NCI-H1092 (cell line): ENCODE results near the gene GALNT18.

ENCODE experiments used
- DNase-seq: peaks from one replicate; lab custom pipeline; 2025; lab: John Stamatoyannopoulos, UW

Gene GALNT18

GRCh38 chr11:11243209-11243589 is 378.6 kb downstream of the GALNT18 start:
- DNase-seq = no peak

GRCh38 chr11:11241284-11241683 is 380.5 kb downstream of the GALNT18 start:
- DNase-seq = no peak

GRCh38 chr11:11239959-11240358 is 381.8 kb downstream of the GALNT18 start:
- DNase-seq = no peak

- DNase-seq = no peak
Observed at GRCh38 chr11:11237070-11237832, 384.6 kb downstream of the GALNT18 start.

- DNase-seq = no peak
Observed at GRCh38 chr11:11236498-11237059, 385.2 kb downstream of the GALNT18 start.

- no peak for DNase-seq
Observed at GRCh38 chr11:11231763-11232162, 390.0 kb downstream of the GALNT18 start.

GRCh38 chr11:11230802-11231562 is 390.8 kb downstream of the GALNT18 start:
- no peak for DNase-seq

GRCh38 chr11:11230087-11230486 is 391.7 kb downstream of the GALNT18 start:
- DNase-seq = no peak

- no peak for DNase-seq
Observed at GRCh38 chr11:11229647-11230046, 392.2 kb downstream of the GALNT18 start.

- no peak for DNase-seq
Observed at GRCh38 chr11:11227296-11228085, 394.3 kb downstream of the GALNT18 start.
